HL-60/S4 treated with retinoic acid at 250 ng/mL for 4 days and 3 days (cell line): ENCODE measurements around the gene GRXCR1.

Experiments used
- in situ Hi-C: fragments of 300-500 bp; cut with MboI; formaldehyde crosslinking; loops from 2 replicates; pipeline ENCODE4 v1.7.0; 2022; ENCODE audit warnings: low sequenced_read_pairs

GRXCR1 gene

GRCh38 chr4:42892413-42892812, at the start of gene GRXCR1:
Gene GRXCR1, plus strand, starts transcription at chr4:42892713. Its CDS starts 554 bp downstream, at chr4:42893267.
- in situ Hi-C loops: no loop called here

GRCh38 chr4:42843694-42844093, 48.8 kb upstream of the GRXCR1 start:
- in situ Hi-C loops: no loop called here

GRCh38 chr4:42844422-42845070, 48.0 kb upstream of the GRXCR1 start:
- in situ Hi-C loops: no loop called here

DNA sequence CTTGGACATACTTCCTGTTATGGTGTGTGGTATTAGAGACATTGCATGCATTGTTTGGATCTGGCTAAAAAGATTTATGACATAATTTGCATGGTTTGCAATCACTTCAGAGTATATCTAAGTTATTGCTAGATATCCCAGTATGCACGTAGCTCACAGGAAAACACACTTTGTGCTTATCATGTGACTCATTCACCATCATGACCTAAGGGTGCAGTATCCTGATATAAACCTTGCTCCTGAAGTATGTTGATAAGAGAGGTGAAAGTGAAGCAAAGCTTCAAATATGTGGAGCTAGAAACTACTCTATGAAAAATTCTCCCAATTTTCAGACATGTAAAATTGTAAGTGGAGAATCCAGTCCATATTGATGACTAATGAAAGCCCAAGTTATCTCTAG, 46.9 kb upstream of the GRXCR1 start:
- in situ Hi-C loops: no loop called here

DNA sequence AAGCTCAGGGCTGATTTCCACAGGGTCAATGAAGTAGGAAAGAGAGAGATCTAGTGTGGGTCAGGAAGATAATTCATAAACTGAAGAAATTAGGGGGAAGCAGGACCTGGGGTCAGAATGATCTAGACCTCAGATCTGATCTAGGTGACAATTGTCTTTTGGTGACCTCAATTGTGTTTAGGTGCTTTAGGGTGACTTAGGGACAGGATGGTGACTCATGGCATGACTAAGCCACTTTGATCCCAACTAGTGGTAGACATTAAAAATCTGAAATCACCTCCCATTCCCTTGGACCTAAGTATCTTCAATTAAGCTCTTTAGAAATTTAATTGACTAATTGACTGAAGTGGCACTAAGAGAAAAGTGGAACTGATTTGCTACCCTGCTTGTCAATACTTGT, 36.7 kb upstream of the GRXCR1 start:
- in situ Hi-C loops: loop anchor here (25.0 kb wide), 1 partner anchor 293 kb away; no protein-coding TSS in a partner anchor

DNA sequence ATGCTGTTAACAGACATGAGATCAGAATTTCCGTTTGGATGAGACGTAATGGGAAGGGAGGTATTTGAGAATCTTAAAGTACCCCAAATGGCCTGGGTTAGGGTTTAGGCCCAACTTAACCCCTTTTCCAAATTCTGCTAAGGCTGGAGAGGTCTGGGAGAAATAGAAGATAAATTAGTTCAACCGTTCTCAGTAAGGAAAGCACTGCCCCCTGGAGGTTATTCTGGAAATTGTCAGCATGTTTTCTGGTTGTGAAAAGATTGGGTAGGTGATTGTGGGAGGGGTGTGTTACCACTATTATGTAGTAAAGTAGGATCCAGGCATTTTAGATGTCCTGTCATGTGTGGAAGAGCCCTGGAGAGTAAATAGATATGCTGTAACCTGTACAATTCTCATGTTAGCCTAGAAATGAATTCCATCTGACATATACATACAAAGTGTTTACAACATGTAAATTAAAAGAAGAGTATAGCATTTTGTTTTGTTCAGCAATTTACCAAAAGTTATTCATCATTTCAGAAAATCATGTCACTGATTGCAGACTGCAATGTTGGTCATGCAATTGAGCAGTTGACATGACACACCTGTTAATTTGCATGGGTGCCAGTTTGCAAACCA, 26.8 kb upstream of the GRXCR1 start:
- in situ Hi-C loops: loop anchor here (25.0 kb wide), 1 partner anchor 303 kb away; no protein-coding TSS in a partner anchor

- in situ Hi-C loops: loop anchor here (25.0 kb wide), 1 partner anchor 309 kb away; no protein-coding TSS in a partner anchor
Measured at GRCh38 chr4:42871261-42871660, 21.3 kb upstream of the GRXCR1 start.

- in situ Hi-C loops: loop anchor here (25.0 kb wide), 1 partner anchor 309 kb away; no protein-coding TSS in a partner anchor
Measured at GRCh38 chr4:42871671-42872290, 20.7 kb upstream of the GRXCR1 start.

GRCh38 chr4:42878863-42879262, 13.7 kb upstream of the GRXCR1 start:
- in situ Hi-C loops: no loop called here

- in situ Hi-C loops: no loop called here
Measured at GRCh38 chr4:42881253-42881652, 11.3 kb upstream of the GRXCR1 start.

- in situ Hi-C loops: no loop called here
Measured at GRCh38 chr4:42891644-42892043, 869 bp upstream of the GRXCR1 start.

- in situ Hi-C loops: no loop called here
Measured at GRCh38 chr4:42895452-42895851, 2.9 kb downstream of the GRXCR1 start.

GRCh38 chr4:42904986-42905385, 12.5 kb downstream of the GRXCR1 start:
- in situ Hi-C loops: no loop called here

DNA sequence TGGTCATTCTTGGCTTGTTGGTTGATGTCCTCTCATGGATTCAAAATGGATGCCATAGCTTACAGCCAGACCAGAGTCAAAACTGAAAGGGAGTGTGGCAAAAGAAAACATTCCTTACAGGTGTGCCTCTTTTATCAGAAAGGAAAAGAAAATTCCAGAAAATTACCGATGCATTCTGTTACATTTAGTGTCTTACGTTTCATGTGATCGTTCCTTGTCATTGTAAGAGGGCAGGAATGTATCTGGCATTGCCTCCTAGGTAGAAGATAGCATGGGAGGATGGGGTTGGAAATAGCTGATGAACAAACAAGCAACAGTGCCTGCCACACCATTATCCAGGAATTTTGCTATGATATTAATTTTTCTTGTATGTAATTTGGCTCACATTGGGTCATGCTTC, 13.1 kb downstream of the GRXCR1 start:
- in situ Hi-C loops: no loop called here

- in situ Hi-C loops: no loop called here
Measured at GRCh38 chr4:42906341-42906740, 13.8 kb downstream of the GRXCR1 start.

- in situ Hi-C loops: no loop called here
Measured at GRCh38 chr4:42906891-42907759, 14.6 kb downstream of the GRXCR1 start.

- in situ Hi-C loops: no loop called here
Measured at GRCh38 chr4:42910459-42910858, 17.9 kb downstream of the GRXCR1 start.

DNA sequence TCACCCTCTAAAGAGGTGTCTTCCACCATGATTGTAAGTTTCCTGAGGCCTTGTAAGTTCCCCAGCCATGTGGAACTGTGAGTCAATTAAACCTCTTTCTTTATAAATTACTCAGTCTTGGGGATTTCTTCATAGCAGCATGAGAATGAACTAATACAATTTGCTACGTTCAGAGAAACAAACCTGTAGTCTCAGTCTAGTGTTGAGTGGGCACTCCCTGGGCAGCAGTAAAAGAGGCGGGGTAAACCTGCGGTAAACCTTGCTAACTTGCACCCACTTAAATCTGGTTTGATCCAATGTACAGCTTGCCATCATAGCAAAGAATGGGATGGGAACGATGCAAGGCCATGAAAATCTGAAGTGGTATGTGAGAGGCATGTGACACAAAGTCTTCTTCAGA, 22.4 kb downstream of the GRXCR1 start:
- in situ Hi-C loops: no loop called here

GRCh38 chr4:42915484-42915883, 23.0 kb downstream of the GRXCR1 start:
- in situ Hi-C loops: no loop called here

- in situ Hi-C loops: no loop called here
Measured at GRCh38 chr4:42917296-42917695, 24.8 kb downstream of the GRXCR1 start.

DNA sequence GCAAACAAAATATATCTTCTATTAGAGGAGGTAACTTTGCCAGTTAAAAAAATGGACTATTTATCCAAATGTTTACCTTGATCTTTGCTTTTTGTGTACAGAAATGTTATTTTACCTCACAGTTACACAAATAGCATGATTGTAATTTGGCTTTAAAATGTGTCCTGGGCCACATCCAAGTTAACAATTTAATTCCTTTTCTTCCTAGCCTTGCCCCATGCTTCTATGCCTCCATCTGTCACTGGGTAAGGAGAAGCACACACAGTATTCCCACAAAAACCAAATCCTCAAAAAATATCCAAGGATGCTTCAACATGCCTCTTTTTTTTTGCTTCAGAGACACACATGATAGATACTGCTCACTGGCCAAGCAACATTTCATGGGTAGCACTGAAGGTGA, 30.9 kb downstream of the GRXCR1 start:
- in situ Hi-C loops: no loop called here
